Progenitor cell of endocrine pancreas (in vitro differentiated cells): Measurements from ENCODE around the gene PCAT7. TPM values are rescaled to one million over a fixed set of nuclear protein-coding genes. Genes with fewer than 3 reads are reported as not detected.
"Not testable (repeated sequence)": the region's sequence is repeated elsewhere in the genome, so short reads cannot be mapped to it uniquely, and the experiment has no call there.

Experiments used
- DNase-seq: peaks from one replicate; pipeline ENCODE4 v3.0.0; 2021; ENCODE audit warnings: low spot score; ENCODE audit not compliant: unreplicated experiment
- H3K27ac Mint-ChIP-seq: 2 replicates; pipeline ENCODE4 v1.8.0; 2021; ENCODE audit warnings: mild to moderate bottlenecking, moderate library complexity, mixed read lengths
- H3K27me3 Mint-ChIP-seq: 2 replicates; pipeline ENCODE4 v1.8.0; 2021; ENCODE audit warnings: mixed read lengths
- H3K36me3 Mint-ChIP-seq: 2 replicates; pipeline ENCODE4 v1.8.0; 2022; ENCODE audit warnings: mixed read lengths; ENCODE audit not compliant: insufficient read depth
- H3K4me1 Mint-ChIP-seq: 2 replicates; pipeline ENCODE4 v1.8.0; 2021; ENCODE audit warnings: low read depth, mixed read lengths
- H3K4me3 Mint-ChIP-seq: 2 replicates; pipeline ENCODE4 v1.8.0; 2021; ENCODE audit warnings: low read depth, mild to moderate bottlenecking, moderate library complexity, mixed read lengths
- H3K9me3 Mint-ChIP-seq: 2 replicates; pipeline ENCODE4 v1.8.0; 2021; ENCODE audit warnings: low read depth, mixed read lengths
- total RNA-seq: library from RNA; stranded (reverse); gene quantifications from 2 replicates; pipeline ENCODE4 v1.2.1, GENCODE V29; 2021
- TF ChIP-seq, protein P1 (sequence below): fragments of 200-600 bp; sonication (generic); IDR thresholded peaks from one replicate; pipeline ENCODE4 v1.5.0; 2021; ENCODE audit warnings: antibody characterized with exemption, mild to moderate bottlenecking; ENCODE audit not compliant: unreplicated experiment

PCAT7 gene
- total RNA-seq, 1 donor from 2014 or later: 13.1 TPM

DNA sequence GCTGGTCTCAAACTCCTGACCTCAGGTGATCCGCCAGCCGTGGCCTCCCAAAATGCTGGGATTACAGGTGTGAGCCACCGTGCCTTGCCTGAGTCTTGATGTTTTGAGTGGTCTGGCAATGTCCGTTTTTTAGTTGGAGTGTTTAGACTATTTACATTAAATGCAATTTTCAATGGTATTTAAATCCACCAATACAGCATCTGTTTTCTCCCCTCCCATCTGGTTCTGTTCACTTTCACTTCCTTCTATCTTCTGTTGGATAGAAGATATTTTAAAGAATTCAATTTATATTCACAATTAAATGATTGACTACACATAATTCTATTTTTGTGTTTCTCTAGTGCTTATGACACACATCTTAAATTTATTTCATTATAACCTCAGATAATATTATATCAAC is 26.0 kb upstream of the PCAT7 start:
- no peak for DNase-seq
- H3K27me3 Mint-ChIP-seq: no peaks in the 10 kb centered on the region
- peaks cover 9% of the 10 kb centered on the region for H3K4me1 Mint-ChIP-seq
- peaks cover 1% of the 10 kb centered on the region for H3K36me3 Mint-ChIP-seq
- no peak overlapping the region for H3K4me3 Mint-ChIP-seq
- TF ChIP-seq, protein P1, sequence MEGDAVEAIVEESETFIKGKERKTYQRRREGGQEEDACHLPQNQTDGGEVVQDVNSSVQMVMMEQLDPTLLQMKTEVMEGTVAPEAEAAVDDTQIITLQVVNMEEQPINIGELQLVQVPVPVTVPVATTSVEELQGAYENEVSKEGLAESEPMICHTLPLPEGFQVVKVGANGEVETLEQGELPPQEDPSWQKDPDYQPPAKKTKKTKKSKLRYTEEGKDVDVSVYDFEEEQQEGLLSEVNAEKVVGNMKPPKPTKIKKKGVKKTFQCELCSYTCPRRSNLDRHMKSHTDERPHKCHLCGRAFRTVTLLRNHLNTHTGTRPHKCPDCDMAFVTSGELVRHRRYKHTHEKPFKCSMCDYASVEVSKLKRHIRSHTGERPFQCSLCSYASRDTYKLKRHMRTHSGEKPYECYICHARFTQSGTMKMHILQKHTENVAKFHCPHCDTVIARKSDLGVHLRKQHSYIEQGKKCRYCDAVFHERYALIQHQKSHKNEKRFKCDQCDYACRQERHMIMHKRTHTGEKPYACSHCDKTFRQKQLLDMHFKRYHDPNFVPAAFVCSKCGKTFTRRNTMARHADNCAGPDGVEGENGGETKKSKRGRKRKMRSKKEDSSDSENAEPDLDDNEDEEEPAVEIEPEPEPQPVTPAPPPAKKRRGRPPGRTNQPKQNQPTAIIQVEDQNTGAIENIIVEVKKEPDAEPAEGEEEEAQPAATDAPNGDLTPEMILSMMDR: no peak
- peaks cover 5% of the 10 kb centered on the region for H3K9me3 Mint-ChIP-seq
- no peak overlapping the region for H3K27ac Mint-ChIP-seq

DNA sequence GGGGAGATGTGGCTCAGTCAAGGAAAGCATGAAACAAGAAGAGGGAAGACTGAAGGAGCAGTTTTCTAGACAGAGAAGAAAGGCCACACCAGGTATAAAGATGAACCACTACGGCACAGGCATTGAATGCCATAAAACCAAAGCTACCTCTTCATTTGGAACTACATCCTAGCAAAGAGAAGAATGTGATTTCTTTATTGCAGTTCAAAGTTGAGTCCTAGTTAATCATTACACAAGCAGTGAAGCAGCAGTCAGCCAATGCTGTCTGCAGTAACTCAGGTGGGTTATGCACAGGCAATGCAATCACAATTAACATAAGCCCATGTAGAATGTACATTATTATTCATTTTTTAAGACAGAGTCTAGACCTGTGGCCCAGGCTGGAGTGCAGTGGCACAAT is 21.7 kb upstream of the PCAT7 start:
- Mint-ChIP-seq H3K27ac (no peak overlapping the region), H3K27me3 (no peaks in the 10 kb centered on the region), H3K4me3 (no peak overlapping the region), H3K4me1 (peaks cover 10% of the 10 kb centered on the region), H3K36me3 (peaks cover 1% of the 10 kb centered on the region), H3K9me3 (peaks cover 5% of the 10 kb centered on the region)
- TF ChIP-seq, protein P1: no peak
- no peak for DNase-seq

DNA sequence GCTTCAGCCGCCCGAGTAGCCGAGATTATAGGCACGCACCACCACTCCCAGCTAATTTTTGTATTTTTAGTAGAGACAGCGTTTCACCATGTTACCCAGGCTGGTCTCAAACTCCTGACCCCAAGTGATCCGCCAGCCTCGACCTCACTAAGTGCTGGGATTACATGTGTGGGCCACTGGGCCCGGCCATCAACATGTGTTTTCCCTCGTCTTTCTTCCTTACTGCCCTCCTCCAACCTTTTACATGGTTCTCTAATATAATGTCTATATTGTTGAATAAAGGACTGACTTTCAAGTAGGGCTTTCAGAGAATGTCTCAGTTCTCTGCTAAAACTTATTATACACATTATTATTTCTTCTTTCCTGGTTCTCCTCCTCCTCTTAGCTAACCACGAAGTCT is 21.3 kb upstream of the PCAT7 start:
- H3K4me1 Mint-ChIP-seq: peaks cover 10% of the 10 kb centered on the region
- H3K4me3 Mint-ChIP-seq: no peak overlapping the region
- TF ChIP-seq, protein P1: no peak
- peak overlapping the region; percentile 38 for H3K27ac Mint-ChIP-seq
- no peaks in the 10 kb centered on the region for H3K27me3 Mint-ChIP-seq
- peaks cover 1% of the 10 kb centered on the region for H3K36me3 Mint-ChIP-seq
- DNase-seq: no peak
- H3K9me3 Mint-ChIP-seq: peaks cover 5% of the 10 kb centered on the region

GRCh38 chr9:94534901-94535300 is 20.0 kb upstream of the PCAT7 start:
- no peaks in the 10 kb centered on the region for H3K27me3 Mint-ChIP-seq
- H3K27ac Mint-ChIP-seq: no peak overlapping the region
- no peak for DNase-seq
- peaks cover 16% of the 10 kb centered on the region for H3K4me1 Mint-ChIP-seq
- H3K9me3 Mint-ChIP-seq: peaks cover 5% of the 10 kb centered on the region
- peaks cover 1% of the 10 kb centered on the region for H3K36me3 Mint-ChIP-seq
- no peak overlapping the region for H3K4me3 Mint-ChIP-seq
- TF ChIP-seq, protein P1: no peak

DNA sequence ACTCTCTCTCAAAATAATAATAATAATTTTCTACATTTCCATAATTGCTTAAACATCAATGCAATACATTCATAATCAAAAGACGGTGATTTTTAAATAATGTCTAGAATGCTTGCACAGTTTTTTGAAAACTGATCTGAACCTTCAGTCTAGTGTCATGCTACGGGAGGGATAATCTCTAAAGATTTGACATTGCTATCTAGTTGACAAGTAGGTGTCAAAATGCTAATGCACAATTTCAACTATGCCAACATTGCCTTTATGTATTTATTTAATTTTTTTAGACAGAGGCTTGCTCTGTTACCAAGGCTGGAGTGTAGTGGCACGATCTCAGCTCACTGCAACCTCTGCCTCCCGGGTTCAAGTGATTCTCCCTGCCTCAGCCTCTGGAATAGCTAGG is 16.0 kb upstream of the PCAT7 start:
- Mint-ChIP-seq H3K36me3 (peaks cover 2% of the 10 kb centered on the region), H3K4me1 (peaks cover 14% of the 10 kb centered on the region), H3K4me3 (no peak overlapping the region), H3K27me3 (peaks cover 10% of the 10 kb centered on the region), H3K9me3 (no peaks in the 10 kb centered on the region), H3K27ac (no peak overlapping the region)
- no peak for DNase-seq
- TF ChIP-seq, protein P1: no peak

- H3K27ac Mint-ChIP-seq: peak overlapping the region; percentile 83
- peaks cover 10% of the 10 kb centered on the region for H3K27me3 Mint-ChIP-seq
- not testable (repeated sequence) for H3K9me3 Mint-ChIP-seq, H3K36me3 Mint-ChIP-seq, DNase-seq, H3K4me3 Mint-ChIP-seq
- H3K4me1 Mint-ChIP-seq: peaks cover 21% of the 10 kb centered on the region
These were observed 10.5 kb upstream of the PCAT7 start for GRCh38 chr9:94544335-94544734.
